MM.1S (cell line): ENCODE measurements around the gene CAMP.

Experiments used
- DNase-seq: peaks from one replicate; pipeline ENCODE4 v3.0.0-alpha.2; 2015
- H2AFZ ChIP-seq: fragments of 300-600 bp; sonication (generic); 2 replicates; pipeline ENCODE4 v1.6.0; 2016; ENCODE audit warnings: antibody characterized with exemption, low read length
- H3F3A ChIP-seq: fragments of 300-600 bp; sonication (generic); 2 replicates; pipeline ENCODE4 v1.6.1; 2016; ENCODE audit warnings: mild to moderate bottlenecking, antibody characterized with exemption, low read length, moderate library complexity, mixed read lengths; ENCODE audit not compliant: insufficient read depth
- H3K27ac ChIP-seq: fragments of 300-600 bp; sonication (generic); 2 replicates; pipeline ENCODE4 v1.5.1; 2016; ENCODE audit warnings: mild to moderate bottlenecking, low read length
- H3K27me3 ChIP-seq: fragments of 300-600 bp; sonication (generic); replicated peaks from 2 replicates; pipeline ENCODE4 v1.6.0; 2016; ENCODE audit warnings: low read length; ENCODE audit not compliant: insufficient read depth
- H3K36me3 ChIP-seq: fragments of 300-600 bp; sonication (generic); replicated peaks from 2 replicates; pipeline ENCODE4 v1.6.1; 2016; ENCODE audit warnings: mild to moderate bottlenecking, low read length, mixed read lengths; ENCODE audit not compliant: insufficient read depth
- H3K4me1 ChIP-seq: fragments of 300-600 bp; sonication (generic); 2 replicates; pipeline ENCODE4 v1.6.1; 2016; ENCODE audit warnings: low read length, mixed read lengths
- H3K4me2 ChIP-seq: fragments of 300-600 bp; sonication (generic); 2 replicates; pipeline ENCODE4 v1.6.0; 2016; ENCODE audit warnings: low read depth, low read length
- H3K4me3 ChIP-seq: fragments of 300-600 bp; sonication (generic); 2 replicates; pipeline ENCODE4 v1.5.1; 2016; ENCODE audit warnings: low read length, mixed read lengths
- H3K79me2 ChIP-seq: fragments of 300-600 bp; sonication (generic); 2 replicates; pipeline ENCODE4 v1.6.1; 2016; ENCODE audit warnings: mixed run types, low read length, mixed read lengths
- H3K9ac ChIP-seq: fragments of 300-600 bp; sonication (generic); 2 replicates; pipeline ENCODE4 v1.6.1; 2016; ENCODE audit warnings: low read length, mixed read lengths
- H3K9me2 ChIP-seq: fragments of 300-600 bp; sonication (generic); replicated peaks from 2 replicates; pipeline ENCODE4 v1.6.1; 2016; ENCODE audit warnings: mild to moderate bottlenecking, low read length, mixed read lengths; ENCODE audit not compliant: insufficient read depth
- H3K9me3 ChIP-seq: fragments of 300-600 bp; sonication (generic); replicated peaks from 2 replicates; pipeline ENCODE4 v1.6.1; 2016; ENCODE audit warnings: mild to moderate bottlenecking, low read length, mixed read lengths; ENCODE audit not compliant: insufficient read depth
- H4K20me1 ChIP-seq: fragments of 300-600 bp; sonication (generic); 2 replicates; pipeline ENCODE4 v1.6.1; 2016; ENCODE audit warnings: mild to moderate bottlenecking, low read length, moderate library complexity, mixed read lengths; ENCODE audit not compliant: insufficient read depth
- EZH2 ChIP-seq: fragments of 300-600 bp; sonication (generic); optimal IDR thresholded peaks from 2 replicates; pipeline ENCODE3; 2017; ENCODE audit warnings: low read depth, mild to moderate bottlenecking, antibody characterized with exemption, low read length, mixed read lengths
- EZH2phosphoT487 ChIP-seq: fragments of 300-600 bp; sonication (generic); IDR thresholded peaks from 2 replicates; pipeline ENCODE4 v1.6.1; 2018; ENCODE audit warnings: antibody characterized with exemption, low read length
- TF ChIP-seq, protein P1 (sequence below): fragments of 300-600 bp; sonication (generic); IDR thresholded peaks from 2 replicates; pipeline ENCODE4 v1.5.1; 2016; ENCODE audit warnings: antibody characterized with exemption, low read length, mixed read lengths

The CAMP gene

GRCh38 chr3:48180531-48181253 lies 42.6 kb upstream of the CAMP start:
- Histone ChIP-seq H3K9me2 (no peaks in the 10 kb centered on the region), H3K27ac (peak overlapping the region; percentile 33; the same call in 1 of the 2 replicates), H3K9me3 (no peaks in the 10 kb centered on the region), H3K4me2 (peak overlapping the region; percentile 18; the same call in 1 of the 2 replicates), H3K27me3 (no peaks in the 10 kb centered on the region), H3K9ac (0 out of 2 replicates have a peak overlapping the region, but pooled peaks have one; percentile 5), H3K4me3 (no peak overlapping the region), H4K20me1 (peaks cover 8% of the 10 kb centered on the region; the same call in 1 of the 2 replicates), H3K79me2 (peaks cover 96% of the 10 kb centered on the region), H3K36me3 (peaks cover 22% of the 10 kb centered on the region), H3F3A (peaks cover 12% of the 10 kb centered on the region), H2AFZ (no peak overlapping the region), H3K4me1 (peaks cover 19% of the 10 kb centered on the region)
- TF ChIP-seq, protein P1, sequence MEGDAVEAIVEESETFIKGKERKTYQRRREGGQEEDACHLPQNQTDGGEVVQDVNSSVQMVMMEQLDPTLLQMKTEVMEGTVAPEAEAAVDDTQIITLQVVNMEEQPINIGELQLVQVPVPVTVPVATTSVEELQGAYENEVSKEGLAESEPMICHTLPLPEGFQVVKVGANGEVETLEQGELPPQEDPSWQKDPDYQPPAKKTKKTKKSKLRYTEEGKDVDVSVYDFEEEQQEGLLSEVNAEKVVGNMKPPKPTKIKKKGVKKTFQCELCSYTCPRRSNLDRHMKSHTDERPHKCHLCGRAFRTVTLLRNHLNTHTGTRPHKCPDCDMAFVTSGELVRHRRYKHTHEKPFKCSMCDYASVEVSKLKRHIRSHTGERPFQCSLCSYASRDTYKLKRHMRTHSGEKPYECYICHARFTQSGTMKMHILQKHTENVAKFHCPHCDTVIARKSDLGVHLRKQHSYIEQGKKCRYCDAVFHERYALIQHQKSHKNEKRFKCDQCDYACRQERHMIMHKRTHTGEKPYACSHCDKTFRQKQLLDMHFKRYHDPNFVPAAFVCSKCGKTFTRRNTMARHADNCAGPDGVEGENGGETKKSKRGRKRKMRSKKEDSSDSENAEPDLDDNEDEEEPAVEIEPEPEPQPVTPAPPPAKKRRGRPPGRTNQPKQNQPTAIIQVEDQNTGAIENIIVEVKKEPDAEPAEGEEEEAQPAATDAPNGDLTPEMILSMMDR, result no peak
- TF ChIP-seq EZH2phosphoT487 (no peak), EZH2 (no peak)
- peak; percentile 65 for DNase-seq

DNA sequence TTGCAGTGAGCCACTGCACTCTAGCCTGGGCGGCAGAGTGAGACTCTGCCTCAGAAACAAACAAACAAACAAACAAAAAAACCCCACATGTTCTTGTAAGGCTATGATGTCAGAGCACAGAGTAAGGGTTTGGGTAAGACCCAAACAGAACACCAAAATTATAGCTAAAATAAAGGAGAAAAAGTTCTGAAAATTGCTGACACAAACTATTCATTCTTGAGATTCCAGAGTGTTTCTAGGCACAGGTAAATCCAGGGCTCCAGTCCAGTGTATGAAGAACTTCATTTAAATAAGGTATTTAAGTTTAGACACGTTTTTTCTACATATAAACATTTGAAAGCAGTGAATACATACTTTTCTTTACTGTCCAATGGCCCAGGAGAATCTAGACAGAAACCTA lies 39.0 kb upstream of the CAMP start:
- Histone ChIP-seq H2AFZ (no peak overlapping the region), H3K27me3 (no peaks in the 10 kb centered on the region), H3K9me3 (no peaks in the 10 kb centered on the region), H3K9ac (no peak overlapping the region), H3K36me3 (peaks cover 14% of the 10 kb centered on the region), H3K9me2 (no peaks in the 10 kb centered on the region), H3K27ac (no peak overlapping the region), H3K4me3 (no peak overlapping the region), H3F3A (peaks cover 12% of the 10 kb centered on the region), H3K79me2 (peaks cover 83% of the 10 kb centered on the region), H3K4me1 (peaks cover 24% of the 10 kb centered on the region), H4K20me1 (peaks cover 5% of the 10 kb centered on the region; the same call in 1 of the 2 replicates), H3K4me2 (no peak overlapping the region)
- TF ChIP-seq EZH2 (no peak), EZH2phosphoT487 (no peak)
- TF ChIP-seq, protein P1, result no peak
- no peak for DNase-seq

GRCh38 chr3:48185129-48185528 lies 38.2 kb upstream of the CAMP start:
- Histone ChIP-seq H3K27me3 (no peaks in the 10 kb centered on the region), H3K4me2 (no peak overlapping the region), H3K9ac (no peak overlapping the region), H2AFZ (no peak overlapping the region), H3K9me3 (no peaks in the 10 kb centered on the region), H3K9me2 (no peaks in the 10 kb centered on the region), H4K20me1 (peaks cover 5% of the 10 kb centered on the region; the same call in 1 of the 2 replicates), H3K36me3 (peaks cover 14% of the 10 kb centered on the region), H3K79me2 (peaks cover 75% of the 10 kb centered on the region), H3K4me3 (no peak overlapping the region), H3K27ac (no peak overlapping the region), H3K4me1 (peaks cover 23% of the 10 kb centered on the region), H3F3A (peaks cover 12% of the 10 kb centered on the region)
- no peak for TF ChIP-seq EZH2phosphoT487
- no peak for TF ChIP-seq EZH2
- TF ChIP-seq, protein P1, result no peak
- no peak for DNase-seq
